ENCODE data around the gene DDX10. TPM values are rescaled to one million over a fixed set of nuclear protein-coding genes. Genes with fewer than 3 reads are reported as not detected.

Gene DDX10
- total and polyA plus RNA-seq, 9 donors = 13.1 to 34.3 (median 25.7) TPM

GRCh38 chr11:108680271-108680670, 15.4 kb downstream of the DDX10 start:
- intact Hi-C loops (cut with DNase I) = no loop called here
- 48 to 59% (median 52%) methylated on average over 1 of the region's 1 CpG for WGBS, 3 donors
- Histone ChIP-seq H3K4me1 (ENCODE audit: insufficient read depth) (peaks cover 3% of the 10 kb centered on the region), H3K9me3 (no peaks in the 10 kb centered on the region), H3K4me3 (no peak overlapping the region), H3K27me3 (no peaks in the 10 kb centered on the region), H3K27ac (no peak overlapping the region), H3K36me3 (no peaks in the 10 kb centered on the region)
- DNase-seq = no peak
- TF ChIP-seq EP300 (IDR thresholded peaks at IDR 0.05) (no peak), CTCF (IDR thresholded peaks at IDR 0.05) (no peak), POLR2A (IDR thresholded peaks at IDR 0.05) (no peak)

- H3K27ac ChIP-seq = no peak overlapping the region
- no peak for DNase-seq
- no peak for TF ChIP-seq EP300 (IDR thresholded peaks at IDR 0.05)
- no peak for TF ChIP-seq CTCF (IDR thresholded peaks at IDR 0.05)
- TF ChIP-seq POLR2A (IDR thresholded peaks at IDR 0.05) = no peak
- peaks cover under 1% of the 10 kb centered on the region for H3K36me3 ChIP-seq
- H3K27me3 ChIP-seq = no peaks in the 10 kb centered on the region
- no peaks in the 10 kb centered on the region for H3K4me1 ChIP-seq (ENCODE audit: insufficient read depth)
- intact Hi-C loops (cut with DNase I) = no loop called here
- no peak overlapping the region for H3K4me3 ChIP-seq
- no peaks in the 10 kb centered on the region for H3K9me3 ChIP-seq
- 91 to 98% (median 95%) methylated on average over 5 to 6 of the region's 7 CpGs for whole genome bisulfite sequencing, 3 donors
Observed at GRCh38 chr11:108685419-108686130, 20.7 kb downstream of the DDX10 start.

GRCh38 chr11:108693852-108694251, 29.0 kb downstream of the DDX10 start:
- intact Hi-C loops (cut with DNase I) = no loop called here
- peaks cover 2% of the 10 kb centered on the region for H3K36me3 ChIP-seq
- H3K27me3 ChIP-seq = no peaks in the 10 kb centered on the region
- H3K9me3 ChIP-seq = no peaks in the 10 kb centered on the region
- TF ChIP-seq POLR2A (IDR thresholded peaks at IDR 0.05) (no peak), CTCF (IDR thresholded peaks at IDR 0.05) (no peak), EP300 (IDR thresholded peaks at IDR 0.05) (no peak)
- WGBS, 3 donors = 89 to 94% (median 92%) methylated on average over 2 of the region's 2 CpGs
- H3K4me3 ChIP-seq = no peak overlapping the region
- H3K4me1 ChIP-seq (ENCODE audit: insufficient read depth) = no peaks in the 10 kb centered on the region
- no peak overlapping the region for H3K27ac ChIP-seq
- DNase-seq = no peak

- H3K9me3 ChIP-seq = no peaks in the 10 kb centered on the region
- H3K4me3 ChIP-seq = no peak overlapping the region
- DNase-seq = no peak
- H3K27ac ChIP-seq = no peak overlapping the region
- WGBS, 3 donors = 71 to 88% (median 84%) methylated on average over 1 of the region's 1 CpG
- peaks cover 2% of the 10 kb centered on the region for H3K36me3 ChIP-seq
- intact Hi-C loops (cut with DNase I) = no loop called here
- H3K27me3 ChIP-seq = no peaks in the 10 kb centered on the region
- TF ChIP-seq EP300 (IDR thresholded peaks at IDR 0.05) (no peak), POLR2A (IDR thresholded peaks at IDR 0.05) (no peak), CTCF (IDR thresholded peaks at IDR 0.05) (no peak)
- H3K4me1 ChIP-seq (ENCODE audit: insufficient read depth) = no peaks in the 10 kb centered on the region
Observed at GRCh38 chr11:108694846-108695245, 30.0 kb downstream of the DDX10 start.

Measured in ovary (tissue), 9 donors.